HG02870 (cell line): ENCODE measurements around the gene FILIP1L.

Experiments used
- ATAC-seq: cut with Tn5 transposase; IDR thresholded peaks from one replicate; pipeline ENCODE4 v1.9.1; 2021; ENCODE audit warnings: mild to moderate bottlenecking, moderate library complexity; ENCODE audit not compliant: unreplicated experiment

The FILIP1L gene

GRCh38 chr3:99817437-99818240 lies 296.7 kb downstream of the FILIP1L start, which contains the start of gene CMSS1:
CMSS1 (plus strand) TSS chr3:99817862.
- peak; percentile 95 for ATAC-seq

GRCh38 chr3:99817047-99817436 lies 297.3 kb downstream of the FILIP1L start:
- ATAC-seq: no peak

- no peak for ATAC-seq
Observed at GRCh38 chr3:99810403-99810802, 303.9 kb downstream of the FILIP1L start.

- ATAC-seq: no peak
Observed at GRCh38 chr3:99809565-99809964, 304.7 kb downstream of the FILIP1L start.

GRCh38 chr3:99808163-99808794 lies 306.0 kb downstream of the FILIP1L start:
- peak; percentile 59 for ATAC-seq

GRCh38 chr3:99805160-99805559 lies 309.1 kb downstream of the FILIP1L start:
- no peak for ATAC-seq

GRCh38 chr3:99803297-99803696 lies 311.0 kb downstream of the FILIP1L start:
- ATAC-seq: no peak

GRCh38 chr3:99799422-99799821 lies 314.9 kb downstream of the FILIP1L start:
- ATAC-seq: no peak

GRCh38 chr3:99795573-99795972 lies 318.7 kb downstream of the FILIP1L start:
- no peak for ATAC-seq

- no peak for ATAC-seq
Observed at GRCh38 chr3:99794485-99794884, 319.8 kb downstream of the FILIP1L start.

GRCh38 chr3:99789011-99789721 lies 325.1 kb downstream of the FILIP1L start:
- ATAC-seq: peak; percentile 94
